HG02938 (cell line): ENCODE data around the gene PPP1CA.
"Not testable (repeated sequence)": the region's sequence is repeated elsewhere in the genome, so short reads cannot be mapped to it uniquely, and the experiment has no call there.

Experiments used
- ATAC-seq: cut with Tn5 transposase; IDR thresholded peaks from one replicate; pipeline ENCODE4 v1.9.1; 2021; ENCODE audit warnings: mild to moderate bottlenecking, moderate library complexity; ENCODE audit not compliant: unreplicated experiment

Gene PPP1CA

DNA sequence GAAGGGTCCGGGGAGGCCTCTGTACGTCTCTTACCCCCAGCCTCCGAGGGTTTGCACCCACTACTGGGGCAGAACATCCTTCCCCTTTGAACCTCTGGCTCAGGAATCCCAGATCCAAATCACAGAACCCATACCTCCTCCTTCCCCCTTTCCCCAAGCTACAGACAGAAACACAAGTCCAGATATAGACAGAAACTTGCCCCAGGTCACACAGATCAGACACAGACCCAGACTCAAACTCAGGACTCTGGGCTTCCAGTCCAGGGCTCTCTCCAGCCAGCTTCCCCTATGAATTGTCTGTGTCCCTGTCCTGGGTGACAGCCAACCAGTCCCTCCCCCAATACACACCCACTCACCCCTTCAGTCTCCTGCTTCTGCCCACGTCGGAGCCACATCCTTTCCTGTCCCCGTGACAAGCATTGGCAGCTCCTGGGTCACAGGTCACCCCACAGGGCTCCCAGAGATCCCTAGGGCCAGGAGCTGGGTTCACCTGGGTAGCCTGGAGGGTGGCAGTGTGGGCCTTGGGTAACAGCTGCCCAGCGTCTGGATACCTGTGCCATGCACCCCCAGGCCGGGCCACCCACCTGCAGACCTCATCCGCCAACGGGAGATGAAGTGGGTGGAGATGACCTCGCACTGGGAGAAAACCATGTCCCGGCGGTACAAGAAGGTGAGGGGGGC, 3.0 kb upstream of the PPP1CA start:
- no peak for ATAC-seq

DNA sequence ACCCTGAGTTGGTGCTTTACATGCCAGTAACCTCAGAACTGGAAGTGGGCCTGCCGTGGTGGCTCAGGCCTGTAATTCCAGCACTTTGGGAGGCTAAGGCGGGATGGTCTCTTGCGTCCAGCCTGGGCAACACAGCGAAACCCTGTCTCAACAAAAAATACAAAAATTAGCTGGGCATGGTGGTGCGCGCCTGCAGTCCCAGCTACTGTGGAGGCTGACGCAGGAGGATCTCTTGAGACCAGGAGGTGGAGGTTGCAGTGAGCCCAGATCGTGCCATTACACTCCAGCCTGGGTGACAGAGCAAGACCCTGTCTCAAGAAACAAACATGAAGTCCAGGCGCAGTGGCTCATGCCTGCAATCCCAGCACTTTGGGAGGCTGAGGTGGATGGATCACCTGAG, 1.4 kb upstream of the PPP1CA start:
- not testable (repeated sequence) for ATAC-seq

DNA sequence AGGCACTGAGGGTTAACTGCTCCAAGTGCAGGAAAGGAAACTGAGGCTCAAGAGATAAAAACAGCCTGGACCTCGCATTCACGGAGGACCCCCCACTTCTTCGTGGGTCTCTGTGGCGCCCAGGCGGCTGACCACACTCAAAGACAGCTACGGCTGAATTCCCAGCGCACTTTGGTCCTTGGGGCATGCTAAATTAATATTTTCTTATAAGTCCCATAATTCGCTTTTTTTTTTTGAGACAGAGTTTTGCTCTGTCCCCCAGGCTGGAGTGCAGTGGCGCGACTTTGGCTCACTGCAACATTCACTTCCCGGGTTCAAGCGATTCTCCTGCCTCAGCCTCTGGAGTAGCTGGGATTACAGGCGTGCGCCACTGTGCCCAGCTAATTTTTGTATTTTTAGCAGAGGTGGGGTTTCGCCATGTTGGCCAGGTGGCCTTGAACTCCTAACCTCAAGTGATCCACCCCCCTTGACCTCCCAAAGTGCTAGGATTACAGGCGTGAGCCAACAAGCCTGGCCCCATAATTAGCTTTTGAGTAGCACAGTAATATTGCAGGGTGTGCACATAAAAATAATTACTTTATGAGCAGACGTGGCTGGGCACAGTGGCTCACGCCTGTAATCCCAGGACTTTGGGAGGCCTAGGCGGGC, 658 bp upstream of the PPP1CA start:
- not testable (repeated sequence) for ATAC-seq

DNA sequence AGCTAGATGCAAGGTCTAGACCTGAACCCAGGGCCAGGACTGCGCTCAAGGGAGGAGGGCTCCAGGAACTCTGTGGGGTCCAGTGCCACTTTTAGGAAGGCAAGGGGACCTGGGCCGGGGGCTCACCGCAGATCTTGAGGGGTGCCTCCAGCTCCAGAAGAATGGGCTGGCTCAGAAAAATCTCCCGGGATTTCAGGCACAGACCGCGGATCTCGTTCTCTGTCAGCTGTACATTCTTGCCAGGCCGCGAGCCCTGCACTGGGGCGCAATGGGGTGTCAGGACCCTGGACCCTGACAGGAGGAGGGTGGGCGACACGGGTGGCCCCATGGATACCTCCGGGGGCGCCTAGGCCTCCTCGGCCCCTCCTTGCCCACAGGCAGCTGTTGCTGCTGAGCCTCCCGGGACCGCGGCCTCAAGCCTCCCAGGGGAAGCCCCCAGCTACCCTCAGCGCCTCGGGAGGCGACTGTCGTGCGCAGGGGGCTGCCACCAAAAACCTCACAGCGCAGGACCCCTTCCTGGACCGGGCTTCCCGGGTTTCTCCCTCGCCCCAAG, 640 bp downstream of the PPP1CA start:
- peak; percentile 8 for ATAC-seq

DNA sequence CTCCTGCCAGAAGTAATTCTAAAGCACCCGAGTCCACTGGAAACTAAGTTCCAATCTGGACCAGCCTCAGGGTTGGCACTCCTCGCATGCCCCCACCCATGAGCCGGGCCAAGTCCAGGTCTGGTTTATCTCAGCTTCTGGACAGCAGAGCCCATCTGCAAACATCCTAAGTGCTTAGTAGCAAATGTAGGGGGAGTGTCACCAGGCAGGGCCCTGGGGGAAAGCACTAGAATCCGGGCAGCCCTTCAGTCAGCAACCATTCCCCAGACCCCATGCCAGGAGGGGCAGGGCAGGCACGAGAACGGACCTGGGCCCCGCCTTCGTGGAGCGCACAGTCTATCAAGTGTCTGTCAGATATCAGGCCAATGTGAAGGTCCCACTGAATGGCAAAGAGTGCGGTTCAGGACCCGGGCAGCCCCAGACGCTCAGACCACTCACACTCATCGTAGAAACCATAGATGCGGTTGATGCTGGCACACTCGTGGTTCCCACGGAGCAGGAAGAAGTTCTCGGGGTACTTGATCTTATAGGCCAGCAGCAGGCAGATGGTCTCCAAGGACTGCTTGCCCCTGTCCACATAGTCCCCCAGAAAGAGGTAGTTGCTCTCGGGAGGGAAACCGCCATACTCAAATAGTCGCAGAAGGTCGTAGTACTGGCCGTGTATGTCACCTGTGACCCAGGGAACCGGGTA, 1.3 kb downstream of the PPP1CA start:
- no peak for ATAC-seq

DNA sequence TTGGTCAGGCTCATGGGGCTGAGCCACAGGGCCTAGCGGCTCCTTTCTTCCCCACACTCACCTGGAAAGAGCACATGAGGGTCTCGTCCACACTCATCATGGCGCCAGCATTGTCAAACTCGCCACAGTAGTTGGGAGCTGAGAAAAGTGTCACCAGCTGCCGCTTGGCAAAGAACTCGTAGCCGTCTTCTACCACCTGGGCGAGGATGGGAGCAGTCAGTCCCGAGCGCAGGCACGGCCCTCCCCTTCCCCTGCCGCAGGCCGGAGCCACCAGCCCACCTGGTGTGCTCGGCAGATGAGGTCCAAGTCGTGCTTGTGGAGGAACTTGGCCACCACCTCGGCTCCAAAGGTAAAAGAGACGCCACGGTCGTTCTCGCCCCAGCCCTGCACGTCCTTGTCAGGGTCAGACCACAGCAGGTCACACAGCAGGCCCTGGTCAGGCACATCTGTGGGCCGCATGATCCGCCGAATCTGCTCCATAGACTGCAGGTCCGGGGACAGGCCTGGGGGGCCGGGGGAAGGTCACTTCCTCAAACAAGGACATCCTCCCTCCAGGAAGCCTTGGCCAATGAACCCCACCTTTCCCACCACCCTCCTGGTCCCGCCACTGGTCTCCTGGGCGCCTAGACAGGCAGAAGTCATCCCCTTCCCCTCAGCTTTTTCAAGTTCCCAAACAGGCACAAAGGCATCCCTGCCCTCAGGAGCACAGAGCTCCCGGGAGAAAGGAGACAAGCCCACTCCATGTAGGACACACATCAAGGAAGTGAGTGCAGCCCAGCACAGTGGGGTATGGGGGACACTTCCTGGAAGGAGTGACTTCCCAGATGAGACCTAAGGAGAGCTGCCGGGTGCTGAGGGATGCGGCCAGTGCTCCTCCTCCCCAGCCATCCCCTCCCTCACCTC, 2.7 kb downstream of the PPP1CA start:
- ATAC-seq: no peak

DNA sequence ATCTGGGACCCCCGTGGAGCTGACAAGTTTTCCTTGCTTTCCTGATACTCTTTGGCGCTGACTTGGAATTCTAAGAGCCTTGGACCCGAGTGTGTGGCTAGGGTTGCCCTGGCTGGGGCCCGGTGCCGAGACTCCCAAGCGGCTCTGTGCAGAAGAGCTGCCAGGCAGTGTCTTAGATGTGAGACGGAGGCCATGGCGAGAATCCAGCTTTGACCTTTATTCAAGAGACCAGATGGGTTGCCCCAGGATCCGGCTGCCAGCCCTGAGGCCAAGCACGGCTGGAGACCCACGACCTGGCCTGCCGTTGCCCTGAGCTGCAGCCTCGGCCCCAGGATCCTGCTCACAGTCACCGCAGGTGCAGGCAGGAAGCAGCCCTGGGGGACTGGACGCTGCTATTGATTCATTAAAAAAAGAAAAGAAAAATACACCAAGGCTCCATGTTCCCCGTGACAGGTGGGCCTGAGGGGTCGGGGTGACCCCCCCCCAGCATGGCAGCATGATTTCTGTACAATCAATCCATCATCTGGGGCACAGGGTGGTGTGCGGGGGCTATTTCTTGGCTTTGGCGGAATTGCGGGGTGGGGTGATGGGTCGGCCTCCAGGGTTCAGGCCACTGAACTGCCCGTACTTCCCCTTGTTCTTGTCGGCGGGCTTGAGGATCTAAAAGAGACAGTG, 3.5 kb downstream of the PPP1CA start:
- no peak for ATAC-seq

DNA sequence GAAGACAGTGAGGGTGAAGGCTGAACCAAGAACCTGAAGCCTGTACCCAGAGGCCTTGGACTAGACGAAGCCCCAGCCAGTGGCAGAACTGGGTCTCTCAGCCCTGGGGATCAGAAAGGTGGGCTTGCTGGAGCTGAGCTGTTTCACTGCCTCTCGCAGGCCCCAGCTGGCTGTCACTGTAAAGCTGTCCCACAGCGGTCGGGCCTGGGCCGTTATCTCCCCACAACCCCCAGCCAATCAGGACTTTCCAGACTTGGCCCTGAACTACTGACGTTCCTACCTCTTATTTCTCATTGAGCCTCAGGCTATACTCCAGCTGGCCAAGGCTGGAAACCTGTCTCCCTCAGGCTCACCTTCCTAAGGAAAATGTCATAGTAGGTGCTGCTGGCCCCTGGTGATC, 4.1 kb downstream of the PPP1CA start:
- no peak for ATAC-seq

DNA sequence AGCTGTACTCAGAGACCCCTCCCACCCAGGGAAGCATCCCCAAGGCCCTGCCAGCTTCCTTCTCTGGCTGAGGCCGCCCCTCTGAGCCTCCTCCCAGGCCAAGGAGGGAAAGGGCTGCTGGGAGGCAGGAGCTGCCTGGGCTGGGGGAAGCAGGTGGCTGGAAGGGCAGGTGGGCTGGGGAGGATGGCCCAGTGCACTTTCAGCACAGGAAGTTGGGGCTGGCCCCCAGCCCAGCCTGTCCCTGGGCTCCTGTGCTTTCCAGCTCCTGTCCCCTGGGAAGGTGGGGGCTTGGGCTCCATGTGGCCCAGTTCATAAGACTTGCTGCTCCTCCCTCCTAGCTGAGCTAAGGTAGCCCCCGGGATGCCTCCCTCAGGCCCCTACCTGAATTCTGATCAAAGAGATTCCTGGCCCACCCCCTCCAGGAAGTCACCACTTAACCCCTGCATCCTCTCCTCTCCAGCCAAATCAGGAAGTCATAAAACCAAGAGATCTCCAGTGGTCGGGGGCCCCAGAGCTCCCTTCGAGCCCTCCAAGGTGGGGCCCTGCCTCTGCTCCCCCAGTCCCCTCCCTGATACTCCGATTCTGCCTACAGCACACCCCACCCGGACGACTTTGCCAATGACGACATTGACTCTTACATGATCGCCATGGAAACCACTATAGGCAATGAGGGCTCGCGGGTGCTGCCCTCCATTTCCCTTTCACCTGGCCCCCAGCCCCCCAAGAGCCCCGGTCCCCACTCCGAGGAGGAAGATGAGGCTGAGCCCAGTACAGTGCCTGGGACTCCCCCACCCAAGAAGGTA, 4.9 kb downstream of the PPP1CA start:
- ATAC-seq: no peak

DNA sequence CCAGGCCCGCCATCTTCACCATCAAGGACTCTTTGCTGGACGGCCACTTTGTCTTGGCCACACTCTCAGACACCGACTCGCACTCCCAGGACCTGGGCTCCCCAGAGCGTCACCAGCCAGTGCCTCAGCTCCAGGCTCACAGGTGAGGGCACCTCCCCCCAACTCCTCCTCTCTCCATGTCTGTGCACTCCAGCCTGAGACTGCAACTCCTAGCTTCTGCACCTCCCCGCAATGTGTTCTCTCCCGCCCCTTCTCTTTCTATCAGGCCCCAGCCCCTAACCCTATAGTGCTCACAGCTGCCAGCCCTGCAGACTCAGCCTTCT, 5.4 kb downstream of the PPP1CA start:
- ATAC-seq: no peak

DNA sequence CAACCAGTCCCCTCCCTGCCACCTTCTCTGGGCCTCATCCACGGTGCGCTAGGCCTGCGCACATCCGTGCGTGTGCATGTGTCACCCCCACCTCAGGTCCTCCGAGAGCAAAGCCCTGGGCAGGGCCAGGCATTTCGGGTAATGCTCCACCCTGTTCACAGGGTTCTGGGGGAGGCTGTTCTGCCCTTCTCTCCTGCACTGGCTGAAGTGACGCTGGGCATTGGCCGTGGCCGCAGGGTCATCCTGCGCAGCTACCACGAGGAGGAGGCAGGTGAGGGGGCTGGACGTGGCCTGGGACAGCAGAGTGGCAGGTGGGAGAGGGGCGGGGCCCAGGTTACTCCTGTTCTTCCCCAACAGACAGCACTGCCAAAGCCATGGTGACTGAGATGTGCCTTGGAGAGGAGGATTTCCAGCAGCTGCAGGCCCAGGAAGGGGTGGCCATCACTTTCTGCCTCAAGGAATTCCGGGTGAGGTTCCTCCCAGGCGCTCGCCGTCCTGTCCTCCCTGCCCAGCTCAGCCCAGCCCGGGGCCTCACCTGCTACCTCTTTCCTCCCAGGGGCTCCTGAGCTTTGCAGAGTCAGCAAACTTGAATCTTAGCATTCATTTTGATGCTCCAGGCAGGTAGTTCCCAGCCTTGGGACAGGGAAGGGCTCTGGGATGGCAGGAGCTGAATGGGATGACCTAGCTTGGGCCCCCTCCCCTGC, 6.0 kb downstream of the PPP1CA start:
- ATAC-seq: no peak

DNA sequence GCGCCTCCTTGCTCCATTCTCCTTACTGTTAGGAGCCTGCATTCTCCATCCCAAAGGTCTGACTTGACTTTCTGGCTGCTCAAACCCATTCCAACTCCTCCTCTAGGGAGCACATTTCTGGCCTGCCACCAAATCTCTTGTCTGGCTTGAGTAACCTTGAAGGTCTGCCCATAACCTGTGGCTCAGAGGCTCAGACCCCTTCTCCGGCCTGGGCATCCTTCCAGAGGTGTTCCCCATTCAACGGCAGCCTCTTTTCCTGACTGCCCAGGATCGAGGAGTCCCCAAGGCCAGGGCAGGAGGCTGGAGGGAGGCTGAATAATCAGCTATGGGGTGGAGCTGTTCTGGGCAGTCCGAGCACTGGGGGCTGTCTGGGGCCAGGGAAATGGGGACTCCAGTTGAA, 7.7 kb downstream of the PPP1CA start:
- no peak for ATAC-seq

DNA sequence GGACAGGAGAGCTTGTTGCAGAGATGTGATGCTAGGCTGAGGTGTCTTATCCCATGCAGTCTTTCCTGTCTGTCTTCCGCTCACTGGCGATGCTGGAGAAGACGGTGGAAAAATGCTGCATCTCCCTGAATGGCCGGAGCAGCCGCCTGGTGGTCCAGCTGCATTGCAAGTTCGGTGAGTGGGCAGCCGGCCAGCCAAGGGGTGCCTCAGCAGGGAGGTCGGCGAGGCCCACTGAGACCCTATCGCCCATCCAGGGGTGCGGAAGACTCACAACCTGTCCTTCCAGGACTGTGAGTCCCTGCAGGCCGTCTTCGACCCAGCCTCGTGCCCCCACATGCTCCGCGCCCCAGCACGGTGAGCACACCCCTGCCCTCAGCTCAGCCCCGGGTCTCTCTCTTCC, 8.2 kb downstream of the PPP1CA start:
- ATAC-seq: no peak

DNA sequence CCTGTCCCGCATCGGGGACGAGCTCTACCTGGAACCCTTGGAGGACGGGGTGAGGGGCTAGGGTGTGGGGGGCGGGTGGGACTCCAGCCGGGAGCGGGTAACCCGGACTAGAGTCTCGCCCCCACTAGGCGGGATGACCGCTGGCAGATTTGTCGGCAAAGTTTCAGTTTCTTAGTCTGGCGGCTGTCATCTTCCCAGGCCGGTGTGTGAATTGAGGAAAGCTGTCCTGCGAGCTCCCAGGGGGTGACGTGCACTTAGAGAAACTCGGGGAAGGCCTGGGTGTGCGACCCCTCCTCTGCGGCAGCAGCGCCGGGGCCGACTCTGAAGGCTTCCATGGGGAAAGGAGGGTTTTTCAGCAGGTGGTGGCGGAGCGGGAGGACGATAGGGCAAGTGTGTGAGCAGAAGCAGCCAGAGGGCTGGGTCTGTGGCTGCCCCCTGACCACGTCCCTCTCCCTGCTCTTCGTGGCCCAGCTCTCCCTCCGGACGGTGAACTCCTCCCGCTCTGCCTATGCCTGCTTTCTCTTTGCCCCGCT, 9.4 kb downstream of the PPP1CA start:
- no peak for ATAC-seq

DNA sequence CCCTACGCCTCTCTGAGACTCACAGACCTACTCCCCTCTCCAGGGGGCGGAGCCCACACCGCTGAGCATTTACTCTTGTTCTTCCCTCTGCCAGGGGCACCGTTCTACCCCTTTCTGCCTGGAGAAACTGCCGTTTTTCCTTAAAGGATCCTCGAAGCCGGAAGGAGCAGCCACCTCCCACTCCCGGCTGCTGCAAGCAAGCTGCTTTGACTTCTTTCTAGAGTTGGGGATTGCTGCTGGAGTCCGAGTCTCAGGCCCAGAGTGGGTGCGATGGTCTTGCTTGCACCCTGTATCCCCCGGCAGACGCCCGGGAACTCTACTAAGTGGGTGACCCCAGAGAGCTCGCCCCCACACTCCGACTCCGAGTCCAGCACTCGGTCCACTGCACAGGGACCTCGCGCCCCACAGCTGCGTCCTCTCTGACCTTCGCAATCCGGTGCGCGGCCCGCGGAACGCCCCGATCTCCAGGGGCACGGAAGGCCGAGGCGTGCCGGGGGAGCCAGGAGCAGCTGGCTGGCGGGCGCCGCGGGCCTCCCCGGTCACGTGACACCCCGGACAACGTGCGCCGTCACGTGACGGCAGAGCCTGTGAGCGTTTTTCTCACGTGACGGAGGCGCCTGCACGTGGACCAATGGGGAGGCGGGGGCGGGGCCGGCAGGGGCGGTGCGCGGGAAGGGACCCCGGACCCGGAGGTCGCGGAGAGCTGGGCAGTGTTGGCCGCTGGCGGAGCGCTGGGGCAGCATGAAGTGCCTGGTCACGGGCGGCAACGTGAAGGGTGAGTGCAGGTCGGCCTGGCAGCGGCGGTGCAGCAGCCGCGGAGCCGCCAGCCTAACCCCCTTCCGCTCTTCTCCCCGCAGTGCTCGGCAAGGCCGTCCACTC, 10.1 kb downstream of the PPP1CA start, which contains the start of gene RAD9A:
TSS of gene RAD9A (plus strand) at position 683 of the 879 bp plus-strand sequence. CDS start at position 742, 59 bp downstream.
- ATAC-seq: peak; percentile 44

DNA sequence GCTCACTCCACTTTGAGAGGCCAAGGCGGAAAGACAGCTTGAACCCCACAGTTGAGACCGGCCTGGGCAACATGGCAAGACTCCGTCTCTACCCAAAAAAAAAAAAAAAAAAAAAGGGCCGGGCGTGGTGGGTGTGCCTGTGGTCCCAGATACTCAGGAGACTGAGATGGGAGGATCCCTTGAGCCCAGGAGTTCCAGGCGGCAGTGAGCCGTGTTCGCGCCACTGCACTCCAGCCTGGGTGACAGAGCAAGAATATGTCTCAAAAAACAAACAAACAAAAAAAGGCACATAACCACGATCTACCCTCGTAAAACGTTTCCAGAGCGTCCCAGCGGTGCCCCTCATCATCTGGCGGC, 10.7 kb downstream of the PPP1CA start:
- no peak for ATAC-seq

DNA sequence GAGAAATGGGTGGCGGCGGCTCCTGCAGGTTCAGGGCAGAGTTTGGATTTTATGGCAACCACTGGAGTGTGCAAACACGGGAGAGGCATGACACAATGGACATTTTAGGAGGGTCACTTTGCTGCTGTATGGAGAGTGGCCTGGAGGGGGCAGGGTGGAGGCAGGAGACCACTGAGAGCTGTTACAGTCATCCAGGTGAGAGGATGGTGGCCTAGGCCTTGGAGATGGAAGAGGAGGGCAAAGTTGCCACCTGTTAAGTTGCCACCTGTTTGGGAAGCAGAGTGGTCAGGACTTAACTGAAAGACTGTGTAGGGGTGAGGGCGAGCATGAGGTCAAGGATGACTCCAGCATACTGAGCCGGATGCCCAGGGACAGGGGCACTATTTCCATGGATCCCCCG, 12.2 kb downstream of the PPP1CA start:
- ATAC-seq: no peak

DNA sequence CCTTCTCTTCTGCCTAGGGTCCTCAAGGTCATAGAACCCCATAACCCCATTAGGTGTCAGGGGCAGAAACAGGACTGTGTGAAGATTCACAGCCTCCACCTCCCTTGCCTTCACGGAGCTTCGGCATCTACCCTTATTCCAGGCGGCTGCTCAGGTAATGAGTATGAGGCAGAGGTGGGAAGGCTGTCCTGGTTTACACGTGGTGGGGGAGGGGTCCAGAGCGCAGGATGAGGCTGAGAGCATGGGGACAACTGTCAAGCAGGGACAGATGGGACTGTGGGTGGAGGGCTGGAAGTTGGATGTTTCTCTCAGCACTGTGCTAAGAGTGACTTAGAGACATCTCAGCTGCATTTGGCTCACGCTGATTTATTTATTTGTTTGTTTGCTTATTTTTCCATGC, 14.1 kb downstream of the PPP1CA start:
- no peak for ATAC-seq
